GM20431 (cell line): ENCODE results near the gene MAP3K14.

ENCODE experiments used
- in situ Hi-C: fragments of 300-500 bp; cut with MseI, MboI; formaldehyde crosslinking; loops from one replicate; pipeline ENCODE4 v1.15.0; 2020; ENCODE audit warnings: low sequenced_read_pairs; ENCODE audit not compliant: unreplicated experiment

The MAP3K14 gene

DNA sequence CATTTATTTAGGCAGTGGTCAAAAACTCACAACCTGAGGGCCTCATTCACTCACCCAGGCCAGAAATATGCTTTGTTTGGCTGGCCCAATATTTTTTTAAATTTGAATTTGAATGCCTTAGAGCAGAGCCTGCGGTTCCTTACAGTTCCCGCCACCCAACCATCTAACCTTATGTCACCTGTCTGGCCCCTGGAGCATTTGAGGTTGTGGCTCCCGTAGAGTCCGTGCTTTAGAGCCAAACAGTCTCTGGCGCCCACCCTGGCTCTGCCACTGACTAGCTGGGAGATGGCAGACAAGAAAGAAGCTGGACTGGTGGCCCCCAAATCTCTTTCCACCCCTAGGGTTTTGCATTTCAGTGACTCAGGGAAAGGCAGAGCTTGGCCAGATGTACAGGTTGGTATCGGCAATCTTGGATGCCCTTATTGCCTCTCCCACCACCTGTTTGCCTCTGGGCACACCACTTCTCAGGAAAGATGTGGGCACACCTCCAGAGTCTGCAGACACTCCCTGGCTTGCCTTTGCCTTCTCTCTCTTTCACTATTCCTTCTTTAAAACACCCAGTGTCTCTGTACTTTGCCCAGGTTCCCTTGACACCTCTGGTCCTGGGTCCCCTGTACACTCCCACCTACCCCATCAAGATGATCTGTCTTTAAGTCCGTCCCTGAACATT lies 1.9 kb upstream of the MAP3K14 start:
- in situ Hi-C loops: no loop called here

GRCh38 chr17:45317111-45317928 lies 500 bp upstream of the MAP3K14 start:
- in situ Hi-C loops: no loop called here

DNA sequence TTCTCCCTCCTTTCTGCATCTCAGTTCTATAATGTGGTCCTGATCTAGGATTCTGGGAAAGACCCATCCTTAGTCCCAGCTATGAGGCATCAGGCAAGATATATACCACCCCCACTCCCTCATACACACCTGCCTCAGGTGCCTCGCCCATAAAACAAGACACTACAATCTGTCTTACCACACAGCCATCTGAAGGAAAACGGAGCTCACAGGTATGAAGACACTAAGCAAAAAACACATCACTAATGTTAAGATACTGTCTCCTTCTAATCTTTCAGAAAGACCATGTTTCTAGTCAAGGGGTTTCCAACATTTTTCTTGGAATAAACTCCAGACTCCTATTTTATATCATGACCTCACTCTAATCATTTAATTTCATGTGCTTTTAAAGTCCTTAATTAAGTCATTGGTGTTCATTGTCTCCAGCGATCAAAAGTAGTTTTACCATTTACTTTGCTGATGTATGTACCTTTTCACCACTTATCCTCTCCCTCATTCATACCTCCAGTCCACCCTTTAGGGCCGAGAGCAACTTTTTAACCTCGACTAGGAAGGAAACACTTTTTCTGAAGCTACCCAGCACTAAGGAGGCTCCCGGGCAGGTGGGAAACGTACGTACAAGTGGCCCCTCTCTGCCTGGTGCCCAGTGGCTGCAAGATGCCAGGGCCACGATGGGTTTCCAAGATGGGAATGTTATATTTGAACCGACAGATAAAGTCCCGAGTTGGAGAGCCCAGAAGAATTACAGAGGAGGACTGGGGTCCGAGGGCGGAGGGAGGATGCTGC lies 979 bp downstream of the MAP3K14 start:
- in situ Hi-C loops: no loop called here

- in situ Hi-C loops: no loop called here
Observed at GRCh38 chr17:45314741-45315647, 1.8 kb downstream of the MAP3K14 start.

DNA sequence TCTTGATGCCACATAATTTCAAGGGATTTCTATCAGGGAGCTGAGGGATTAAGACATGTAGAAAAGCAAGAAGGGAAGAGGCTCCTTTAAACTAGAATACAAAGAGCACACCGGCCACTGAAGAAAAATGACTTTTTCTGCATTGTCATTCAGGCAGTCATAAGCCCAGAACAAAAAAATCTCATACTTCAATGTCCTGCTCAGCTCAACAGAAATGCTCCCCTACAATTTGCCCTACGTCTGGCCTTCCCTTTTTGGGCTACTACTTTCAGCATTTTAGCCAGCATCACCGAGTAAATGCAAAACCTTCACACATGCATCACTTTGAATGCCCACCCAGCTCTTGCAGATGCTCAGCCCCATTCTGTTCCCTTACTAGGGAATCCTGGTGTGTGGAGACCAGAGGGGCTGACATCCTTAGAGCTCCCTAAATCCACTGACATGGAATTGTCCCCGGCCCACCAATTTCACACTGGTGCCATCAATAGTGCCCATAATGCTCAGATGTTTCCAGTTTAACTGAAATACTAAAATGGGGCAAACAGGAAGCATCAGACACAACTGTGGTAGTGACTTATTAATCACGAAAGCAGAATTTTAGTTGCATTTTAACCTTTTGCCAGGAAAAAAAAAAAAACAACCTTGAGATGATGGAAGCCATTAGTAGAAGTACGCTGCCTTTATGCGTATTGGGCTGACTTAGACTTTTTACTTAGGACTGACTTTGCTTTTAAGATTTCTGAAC lies 2.7 kb downstream of the MAP3K14 start:
- in situ Hi-C loops: no loop called here

GRCh38 chr17:45313421-45313771 lies 3.4 kb downstream of the MAP3K14 start:
- in situ Hi-C loops: no loop called here

GRCh38 chr17:45312477-45313420 lies 4.1 kb downstream of the MAP3K14 start:
- in situ Hi-C loops: no loop called here

DNA sequence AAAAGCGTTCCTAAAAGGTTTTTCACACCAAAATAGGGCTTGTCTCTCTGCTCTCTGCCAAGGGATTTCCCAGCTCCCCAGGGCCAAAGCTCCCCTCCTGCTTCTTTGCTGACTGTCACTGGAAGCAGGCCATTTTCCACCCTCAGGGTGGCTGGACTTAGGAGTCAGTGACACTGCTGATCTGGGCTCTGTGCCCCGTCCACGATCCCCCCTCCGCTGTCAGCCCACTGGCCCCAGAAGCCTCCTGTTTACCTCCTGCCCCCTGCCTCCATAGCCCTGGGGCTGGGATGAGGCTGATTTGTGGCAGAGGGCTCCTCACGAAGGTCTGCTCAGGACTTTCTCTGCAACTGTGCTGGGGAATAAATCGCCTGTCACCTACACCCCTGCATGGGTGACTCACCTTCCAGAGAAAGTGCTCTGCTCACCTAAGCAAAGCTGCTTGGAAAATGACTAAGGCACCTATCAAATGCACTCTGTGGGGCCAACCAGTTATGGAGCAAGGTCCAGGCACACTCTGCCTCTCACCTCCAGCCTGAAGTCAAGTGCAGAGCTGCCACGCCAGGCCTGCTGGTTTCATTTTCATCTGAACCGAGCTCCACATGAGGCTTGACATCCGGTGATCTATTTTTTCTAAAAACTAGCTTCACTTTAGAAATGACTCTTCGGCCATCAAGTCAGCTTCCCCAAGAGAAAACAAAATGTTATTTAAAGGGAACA lies 4.9 kb downstream of the MAP3K14 start:
- in situ Hi-C loops: no loop called here

GRCh38 chr17:45311401-45311759 lies 5.4 kb downstream of the MAP3K14 start:
- in situ Hi-C loops: no loop called here

DNA sequence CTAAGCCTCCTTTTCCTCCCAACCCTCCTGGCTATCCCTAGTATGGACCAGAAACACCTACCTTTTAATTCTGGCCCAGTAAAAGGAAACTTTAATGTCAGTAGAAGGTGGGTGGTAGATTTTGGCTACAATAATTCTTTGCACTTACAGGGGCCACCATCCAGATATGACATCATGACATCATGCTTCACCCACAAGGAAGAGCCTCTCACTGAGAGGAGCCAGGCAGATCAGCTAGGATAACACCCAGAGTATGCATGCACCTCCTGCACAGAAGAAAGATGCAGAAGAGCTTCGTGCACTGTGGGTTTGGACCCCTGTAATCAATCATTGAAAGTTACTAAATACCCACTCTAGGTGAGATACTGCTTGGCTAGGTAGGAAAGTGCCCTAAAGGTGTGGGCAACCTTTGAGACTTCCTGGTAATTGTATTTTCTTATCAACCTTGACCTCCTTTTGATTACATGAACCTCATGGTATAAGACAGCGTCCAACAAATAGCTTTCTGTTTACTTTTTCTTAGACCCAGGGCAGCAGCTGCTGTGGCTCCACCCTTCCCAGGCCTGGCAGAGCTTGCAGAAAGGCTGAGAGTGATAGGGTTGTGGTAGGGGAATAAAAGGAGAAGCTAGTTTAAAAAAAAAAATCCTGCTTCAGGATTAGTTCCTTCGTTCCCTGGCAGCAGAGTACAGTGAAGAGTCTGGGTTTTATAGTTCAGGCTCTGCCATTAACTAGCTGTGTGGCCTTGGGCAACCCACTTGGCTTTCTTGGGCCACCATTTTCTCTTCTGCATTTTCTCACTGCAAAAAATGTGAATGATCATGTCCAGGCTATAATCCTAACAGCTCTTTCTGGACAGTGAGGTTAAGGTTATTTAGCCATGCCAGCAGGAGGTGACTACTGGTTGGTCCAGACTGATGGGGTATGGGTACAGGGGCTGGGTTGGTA lies 6.2 kb downstream of the MAP3K14 start:
- in situ Hi-C loops: no loop called here

- in situ Hi-C loops: no loop called here
Observed at GRCh38 chr17:45309400-45309799, 7.4 kb downstream of the MAP3K14 start.

DNA sequence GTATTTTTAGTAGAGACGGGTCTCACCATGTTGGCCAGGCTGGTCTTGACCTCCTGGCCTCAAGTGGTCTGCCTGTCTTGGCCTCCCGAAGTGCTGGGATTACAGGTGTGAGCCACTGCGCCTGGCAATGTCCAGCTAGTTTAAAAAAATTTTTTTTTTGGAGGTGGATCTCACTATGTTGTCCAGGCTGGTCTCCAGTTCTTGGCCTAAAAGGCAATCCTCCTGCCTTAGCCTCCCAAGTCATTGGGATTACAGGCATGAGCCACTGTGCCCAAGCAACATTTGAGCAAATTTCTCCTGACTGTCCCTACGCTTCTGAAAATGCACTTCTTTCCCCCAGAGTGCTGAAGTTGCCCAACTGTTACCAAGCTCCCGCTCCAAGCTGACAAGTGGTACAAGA lies 8.0 kb downstream of the MAP3K14 start:
- in situ Hi-C loops: no loop called here

DNA sequence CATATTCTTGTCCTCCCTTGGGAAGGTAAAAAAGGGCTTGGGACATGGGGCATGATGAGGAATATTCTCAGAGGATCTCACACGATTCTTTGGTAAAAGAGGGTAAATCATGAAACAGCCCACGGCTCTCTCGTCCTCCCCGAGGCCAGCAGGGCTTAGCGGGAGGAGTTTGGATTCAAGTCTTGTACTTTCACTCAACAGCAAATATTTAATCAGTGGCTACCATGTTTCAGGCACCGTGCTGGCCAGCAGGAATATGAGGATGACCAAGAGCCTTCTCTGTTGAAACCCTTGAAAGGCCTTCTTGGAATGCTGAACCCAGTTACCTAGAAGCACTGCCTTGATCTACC lies 8.8 kb downstream of the MAP3K14 start:
- in situ Hi-C loops: no loop called here

- in situ Hi-C loops: no loop called here
Observed at GRCh38 chr17:45307290-45308015, 9.4 kb downstream of the MAP3K14 start.

GRCh38 chr17:45306623-45307022 lies 10.2 kb downstream of the MAP3K14 start:
- in situ Hi-C loops: no loop called here

GRCh38 chr17:45306094-45306493 lies 10.7 kb downstream of the MAP3K14 start:
- in situ Hi-C loops: no loop called here
